ENCODE results near the gene PEG3. TPM values are rescaled to one million over a fixed set of nuclear protein-coding genes. Genes with fewer than 3 reads are reported as not detected.

Gene PEG3
- total RNA-seq, 1 donor from 2014 or later = 181 TPM

DNA sequence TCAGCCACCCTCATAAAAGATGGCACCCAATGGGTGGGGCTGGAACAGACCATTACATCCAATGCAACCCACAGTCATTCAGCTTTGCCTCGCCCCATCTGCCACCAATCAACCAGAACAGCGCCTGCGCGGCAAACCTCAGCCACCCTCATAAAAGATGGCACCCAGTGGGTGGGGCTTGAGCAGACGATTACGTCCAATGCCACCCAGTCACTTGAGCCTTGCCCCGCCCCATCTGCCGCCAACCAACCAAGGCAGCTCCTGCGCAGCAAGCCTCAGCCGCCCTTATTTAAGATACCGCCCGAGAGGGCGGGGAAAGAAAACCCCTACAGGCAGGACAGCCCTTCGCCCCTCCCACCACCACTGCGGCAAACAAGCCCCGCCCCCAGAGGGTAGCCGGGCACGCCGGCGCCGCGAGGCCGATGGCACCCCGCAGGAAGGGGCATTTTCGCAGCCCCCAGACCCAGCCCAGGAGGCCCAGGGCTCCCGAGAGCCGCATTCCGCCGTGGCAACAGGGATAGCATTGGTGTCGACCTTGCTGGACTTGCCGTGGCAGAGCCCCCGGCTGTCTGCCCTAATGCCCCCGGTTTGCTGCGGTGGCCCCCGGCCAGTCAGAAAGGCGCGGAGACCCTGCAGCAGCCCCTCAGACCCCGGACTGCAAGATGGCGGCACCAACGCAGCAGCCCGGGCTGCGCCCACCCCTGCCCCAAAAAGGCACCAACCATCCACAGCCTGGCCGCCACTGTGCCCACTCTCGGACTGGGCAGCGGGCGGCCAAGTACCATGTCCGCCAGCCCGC lies 675 bp downstream of the PEG3 start:
- peak; percentile 99 for DNase-seq (ENCODE audit: low spot score)

DNA sequence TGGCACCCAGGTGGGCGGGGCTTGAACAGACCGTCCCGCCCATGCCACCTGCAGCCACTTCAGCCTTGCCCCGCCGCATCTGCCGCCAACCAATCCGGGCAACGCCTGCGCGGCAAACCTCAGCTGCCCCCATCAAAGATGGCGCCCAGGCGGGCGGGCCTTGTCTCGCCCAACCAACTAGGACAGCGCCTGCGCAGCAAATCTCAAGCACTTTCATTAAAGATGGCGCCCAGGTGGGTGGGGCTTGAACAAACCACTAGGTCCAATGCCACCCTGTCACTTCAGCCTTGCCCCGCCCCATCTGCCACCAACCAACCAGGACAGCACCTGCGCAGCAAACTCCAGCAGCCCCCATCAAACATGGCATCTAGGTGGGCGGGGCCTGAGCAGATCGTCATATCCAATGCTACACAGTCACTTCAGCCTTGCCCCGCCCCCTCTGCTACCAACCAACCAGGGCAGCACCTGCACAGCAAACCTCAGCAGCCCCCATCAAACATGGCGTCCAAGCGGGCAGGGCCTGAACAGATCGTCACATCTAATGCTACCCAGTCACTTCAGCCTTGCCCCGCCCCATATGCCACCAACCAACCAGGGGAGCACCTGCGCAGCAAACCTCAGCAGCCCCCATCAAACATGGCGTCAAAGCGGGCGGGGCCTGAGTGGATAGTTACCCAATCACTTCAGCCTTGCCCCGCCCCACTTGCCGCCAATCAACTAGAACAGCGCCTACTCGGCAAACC lies 1.4 kb downstream of the PEG3 start:
- DNase-seq (ENCODE audit: low spot score) = peak; percentile 99

DNA sequence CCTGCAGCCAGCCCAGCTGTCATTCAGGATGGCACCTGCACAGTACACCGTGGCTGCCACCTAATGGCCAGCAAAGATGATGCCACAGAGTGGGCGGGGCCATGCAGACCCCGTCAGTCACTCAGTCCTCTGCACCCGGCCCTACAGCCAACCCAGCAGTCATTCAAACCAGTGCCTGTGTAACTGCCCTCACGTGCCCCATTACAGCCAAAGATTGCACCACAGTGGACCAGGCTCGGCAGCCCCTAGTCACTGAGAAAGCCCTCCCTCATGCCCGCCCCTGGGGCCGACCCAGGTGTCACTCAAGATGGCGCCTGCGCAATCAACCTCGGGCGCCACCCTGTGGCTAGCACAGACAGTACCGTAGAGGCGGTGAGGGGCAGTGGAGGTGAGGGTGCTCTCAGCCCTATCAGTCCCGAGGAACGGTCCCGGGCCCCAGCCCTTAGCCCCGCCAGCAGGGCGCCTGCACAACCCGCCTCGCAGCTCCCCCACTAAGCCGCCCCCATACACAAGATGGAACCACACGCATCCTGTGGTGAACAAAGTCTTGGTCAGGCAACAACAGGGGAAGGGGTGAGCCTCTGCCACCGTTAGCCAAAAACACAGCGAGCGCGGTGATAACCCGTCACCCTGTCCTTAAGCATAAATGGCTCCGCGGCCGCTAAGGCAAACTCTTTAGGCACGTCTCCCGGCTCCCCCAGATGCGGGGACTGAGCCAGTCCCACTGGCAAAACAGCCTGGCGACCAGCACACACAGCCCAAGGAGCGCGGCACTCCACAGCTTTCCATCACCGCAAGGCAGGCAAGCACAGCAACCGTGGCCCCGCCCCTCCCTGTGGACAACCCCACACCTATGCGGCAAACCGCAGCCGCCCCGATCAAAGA lies 2.3 kb downstream of the PEG3 start:
- peak; percentile 69 for DNase-seq (ENCODE audit: low spot score)

- DNase-seq (ENCODE audit: low spot score) = peak; percentile 83
Observed at GRCh38 chr19:56837492-56838023, 3.0 kb downstream of the PEG3 start.

- DNase-seq (ENCODE audit: low spot score) = peak; percentile 38
Observed at GRCh38 chr19:56837004-56837403, 3.5 kb downstream of the PEG3 start.

DNA sequence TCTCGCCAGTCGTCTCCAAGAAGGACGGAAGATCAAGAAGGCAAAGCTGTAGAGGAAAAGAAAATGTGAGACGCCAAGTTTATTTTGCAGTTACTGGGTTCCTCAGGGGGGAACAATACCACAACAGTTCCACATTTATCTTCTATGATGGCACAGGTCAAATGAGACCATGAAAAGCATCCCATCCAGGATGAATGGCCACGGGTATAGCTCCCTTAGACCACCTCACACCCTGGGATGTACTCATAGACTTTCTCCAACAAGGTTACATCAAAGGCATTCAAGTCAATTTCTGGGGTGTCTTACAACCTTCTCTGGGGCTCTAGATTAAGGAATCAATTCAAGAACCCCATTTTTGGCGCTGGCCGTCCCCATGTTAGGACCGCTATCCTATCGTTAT lies 4.5 kb downstream of the PEG3 start:
- DNase-seq (ENCODE audit: low spot score) = no peak

GRCh38 chr19:56835401-56835800 lies 5.1 kb downstream of the PEG3 start:
- DNase-seq (ENCODE audit: low spot score) = peak; percentile 73

DNA sequence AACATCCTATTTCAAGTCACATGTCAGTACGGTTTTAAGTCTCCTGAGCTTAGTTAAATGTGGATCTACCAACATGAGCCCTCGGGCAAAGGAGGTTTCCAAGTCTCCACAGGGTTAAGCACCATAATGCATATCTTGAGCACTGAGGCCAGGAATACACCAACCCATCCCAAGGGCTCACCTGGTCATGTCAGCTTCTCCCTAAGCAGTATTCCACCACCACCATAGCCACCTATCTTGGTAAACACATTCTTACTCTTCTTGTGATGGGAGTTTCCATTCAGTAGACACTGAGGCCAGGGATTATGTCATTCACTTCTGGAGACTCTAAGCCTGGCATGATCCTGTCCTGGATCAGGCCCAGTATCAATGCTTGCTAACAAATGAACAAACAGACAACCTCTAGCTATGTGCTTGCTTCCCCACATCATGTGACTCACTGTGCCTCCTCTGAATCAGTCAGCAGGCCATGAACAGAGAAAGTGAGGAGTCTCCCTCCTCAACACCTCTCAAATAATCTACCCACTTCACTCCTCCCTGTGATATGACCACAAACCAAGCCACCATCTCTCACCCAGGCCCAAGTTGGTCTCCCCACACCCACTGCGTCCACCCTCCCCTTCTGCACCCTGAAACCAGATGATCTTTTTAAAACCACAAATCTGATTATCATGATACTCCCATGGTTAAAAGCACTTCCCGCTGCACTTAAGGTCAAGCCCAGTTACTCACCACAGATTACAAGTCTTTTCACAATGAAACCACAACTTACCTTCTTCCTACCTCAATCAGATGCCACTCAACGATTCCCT lies 5.8 kb downstream of the PEG3 start:
- peak; percentile 68 for DNase-seq (ENCODE audit: low spot score)

DNA sequence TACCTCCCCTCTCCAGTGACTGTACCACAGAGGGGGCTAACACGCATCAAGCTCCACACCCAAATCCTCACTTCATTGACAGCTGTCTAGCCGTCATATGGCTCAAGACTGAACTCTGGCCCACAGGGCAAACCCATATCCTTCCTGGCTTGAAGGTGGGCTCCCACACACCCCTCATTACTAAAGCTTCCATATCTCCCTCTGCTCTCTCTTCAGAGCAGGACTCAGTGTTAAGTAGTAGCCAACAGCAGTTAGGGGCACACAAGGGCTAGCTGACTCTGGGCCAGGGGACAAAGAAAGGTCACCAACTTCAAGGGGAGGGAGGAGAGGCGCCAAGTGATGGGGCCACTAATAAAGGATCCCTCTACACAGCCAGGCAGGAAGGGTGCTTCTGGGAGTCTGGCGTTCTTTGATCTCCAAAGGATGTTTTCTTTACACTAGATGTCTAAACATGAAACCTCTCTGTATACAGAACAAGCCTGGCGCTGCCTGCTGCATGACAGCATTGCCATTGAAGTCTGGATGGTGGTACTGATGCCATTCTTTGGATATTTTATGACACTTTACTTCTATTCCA lies 8.1 kb downstream of the PEG3 start:
- DNase-seq (ENCODE audit: low spot score) = no peak

DNA sequence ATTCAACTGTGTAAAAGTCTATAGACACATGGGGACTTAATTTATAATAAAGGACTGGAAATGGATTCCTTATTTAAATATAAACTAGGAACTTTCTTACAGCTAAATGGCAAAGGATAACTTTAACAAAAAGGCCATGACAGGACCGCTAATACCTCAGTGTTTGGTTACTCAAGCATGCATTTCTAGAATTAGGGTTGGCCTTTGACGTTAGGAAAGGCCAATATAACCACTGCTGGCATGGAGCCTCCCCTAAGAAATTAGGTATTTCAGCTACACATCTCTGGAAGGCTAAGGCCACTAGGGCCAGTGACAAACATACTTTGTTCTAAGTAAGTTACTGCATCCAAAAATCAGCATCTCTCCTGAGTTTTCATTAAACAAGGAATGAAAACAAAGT lies 9.3 kb downstream of the PEG3 start:
- DNase-seq (ENCODE audit: low spot score) = no peak

GRCh38 chr19:56829596-56829995 lies 10.9 kb downstream of the PEG3 start:
- DNase-seq (ENCODE audit: low spot score) = no peak

DNA sequence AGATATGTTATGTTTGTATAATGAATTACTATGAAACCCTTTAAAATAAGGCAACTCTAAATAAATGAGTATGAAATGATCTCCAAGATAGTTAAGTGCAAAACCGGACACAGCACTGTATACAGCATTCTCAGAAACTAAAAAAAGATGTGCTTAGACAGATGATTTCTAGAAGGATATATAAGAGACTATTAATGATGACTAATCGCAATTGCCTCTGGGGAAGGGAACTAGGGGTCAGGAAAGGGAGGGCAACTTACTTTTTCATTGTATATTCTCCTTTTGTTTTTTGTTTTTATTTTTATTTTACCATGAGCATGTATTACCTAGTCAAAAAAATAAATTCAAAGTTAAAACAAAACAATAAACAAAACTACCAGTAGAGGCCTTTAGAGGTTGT lies 12.8 kb downstream of the PEG3 start:
- no peak for DNase-seq (ENCODE audit: low spot score)

DNA sequence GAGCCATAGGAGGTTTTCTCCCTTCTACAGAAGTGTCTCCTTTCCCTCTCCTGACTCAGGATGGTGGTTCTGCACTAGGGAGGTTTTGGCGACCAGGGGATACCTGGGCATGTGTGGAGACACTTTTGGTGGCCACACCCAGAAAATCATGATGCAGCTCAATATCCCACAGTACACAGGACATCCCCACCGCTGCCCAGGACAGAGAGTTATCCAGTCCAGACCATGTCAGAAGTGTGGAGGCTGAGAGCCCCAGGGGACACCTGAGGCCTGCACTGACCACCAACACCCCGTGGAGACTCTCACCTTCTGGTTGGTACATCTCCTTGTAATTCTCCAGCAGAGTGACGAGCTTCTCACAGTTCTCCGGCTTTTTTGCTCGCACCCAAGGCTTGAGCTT lies 16.6 kb downstream of the PEG3 start:
- no peak for DNase-seq (ENCODE audit: low spot score)

- DNase-seq (ENCODE audit: low spot score) = no peak
Observed at GRCh38 chr19:56823417-56823816, 17.1 kb downstream of the PEG3 start.

DNA sequence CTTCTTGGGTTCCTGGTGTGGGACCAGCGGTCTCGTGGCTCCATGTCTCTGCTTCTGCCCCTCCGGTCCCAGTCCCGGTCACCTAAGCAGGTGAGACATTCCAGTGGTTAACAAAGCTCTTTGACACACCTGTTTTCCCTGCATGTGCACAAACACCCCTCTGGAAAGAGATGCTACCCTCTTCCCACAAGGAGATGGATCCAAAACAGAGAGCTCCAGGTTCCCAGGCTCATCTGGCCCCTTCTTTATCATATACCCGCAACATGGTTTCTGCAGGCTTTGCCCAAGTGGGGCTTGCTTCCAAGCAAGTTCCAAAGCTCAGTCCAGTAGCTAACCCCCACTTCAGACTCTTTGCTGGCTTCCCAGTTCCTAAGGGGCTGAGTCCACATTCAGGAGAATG lies 17.8 kb downstream of the PEG3 start:
- no peak for DNase-seq (ENCODE audit: low spot score)

GRCh38 chr19:56821675-56822074 lies 18.9 kb downstream of the PEG3 start:
- no peak for DNase-seq (ENCODE audit: low spot score)

DNA sequence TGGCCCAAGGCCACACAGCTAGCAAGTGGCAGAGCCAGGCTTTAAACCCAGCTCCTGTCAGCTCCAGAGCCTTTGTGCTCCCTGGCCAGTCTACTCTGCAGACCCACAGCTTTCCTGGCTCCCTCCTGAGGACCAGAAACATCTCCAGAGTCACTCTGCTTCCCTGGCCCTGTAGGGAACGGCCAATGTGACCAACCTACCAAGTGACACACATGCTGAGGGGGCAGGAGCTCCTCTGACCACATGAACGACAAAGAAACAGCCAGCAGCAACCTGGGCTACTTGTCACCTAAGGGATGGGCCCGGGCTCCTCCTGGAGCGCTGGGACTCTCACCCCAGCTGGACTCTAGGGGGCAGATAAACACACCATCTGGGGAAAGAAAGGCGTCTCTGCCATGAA lies 19.3 kb downstream of the PEG3 start:
- DNase-seq (ENCODE audit: low spot score) = no peak

DNA sequence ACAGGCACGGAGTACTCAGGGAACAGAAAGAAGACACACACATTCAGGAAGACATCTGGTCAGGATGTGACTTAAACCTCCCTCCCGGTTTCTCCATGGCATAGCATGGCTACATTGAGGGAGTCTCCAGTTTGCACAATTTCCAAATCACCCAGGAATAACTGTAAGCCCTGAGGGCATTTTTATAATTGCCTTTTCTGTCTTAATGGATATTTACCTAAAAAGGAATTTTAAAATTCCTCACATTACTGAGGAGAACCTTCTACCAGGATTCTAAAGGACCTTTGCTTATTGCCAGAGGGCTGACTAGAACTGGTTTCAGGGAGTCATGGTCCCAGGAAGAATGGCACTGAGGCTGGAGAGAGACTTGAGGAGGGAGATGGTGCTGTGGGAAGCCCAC lies 21.4 kb downstream of the PEG3 start:
- no peak for DNase-seq (ENCODE audit: low spot score)

DNA sequence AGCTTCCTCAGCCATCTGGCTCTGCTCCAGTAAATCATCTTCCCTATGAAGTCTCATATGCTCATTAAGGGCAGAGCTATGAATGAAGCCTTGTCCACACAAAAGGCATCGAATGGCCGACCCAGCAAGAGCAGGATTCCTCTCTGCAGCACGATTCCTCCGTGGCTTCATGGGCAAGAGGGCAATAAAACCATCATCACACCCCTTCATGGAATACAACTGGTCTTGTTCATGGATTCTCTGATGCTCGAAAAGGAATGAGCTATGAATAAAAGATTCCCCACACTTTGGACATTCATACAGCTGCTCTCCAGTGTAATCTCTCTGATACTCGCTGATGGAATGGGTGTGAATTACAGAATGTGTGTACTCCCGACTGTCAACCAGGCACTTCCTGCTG lies 25.9 kb downstream of the PEG3 start:
- no peak for DNase-seq (ENCODE audit: low spot score)

- DNase-seq (ENCODE audit: low spot score) = no peak
Observed at GRCh38 chr19:56813531-56813930, 27.0 kb downstream of the PEG3 start.

DNA sequence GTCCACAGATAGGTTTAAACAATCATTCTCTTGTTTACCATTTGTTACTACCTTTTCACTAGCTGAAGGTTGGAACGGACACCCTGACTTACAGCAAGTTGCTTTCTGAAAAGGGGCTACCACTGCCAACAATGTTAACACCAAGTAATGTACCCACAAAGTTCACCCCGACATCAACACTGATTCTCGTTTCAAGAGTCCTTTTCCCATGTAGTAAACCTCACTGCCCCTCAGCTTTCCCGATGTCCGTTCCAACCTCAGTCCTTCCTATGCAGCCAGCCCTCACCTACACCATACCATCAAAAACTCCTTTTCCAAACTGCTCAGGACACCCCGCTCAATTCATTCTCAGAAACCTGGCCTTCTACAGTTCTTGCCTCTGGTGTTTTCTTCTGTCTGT lies 29.0 kb downstream of the PEG3 start:
- DNase-seq (ENCODE audit: low spot score) = no peak

Measured in umbilical cord (tissue), 2 donors.